MCF 10A (cell line): ENCODE measurements around the gene ACTN1. TPM values are rescaled to one million over a fixed set of nuclear protein-coding genes. Genes with fewer than 3 reads are reported as not detected.

Experiments used
- BruUV-seq: library from RNA; stranded (reverse); fragments of 400-500 nt; replicated peaks from 2 replicates; lab custom pipeline; 2021; lab: Mats Ljungman, UMichigan
- CTCF ChIA-PET: fragments of 300-600 bp; sonication (Branson Sonifier 250); formaldehyde crosslinking; extraction: SDS; loops from one replicate; lab custom pipeline; 2021; ENCODE audit warnings: antibody characterized with exemption, inconsistent platforms; lab: Yijun Ruan, JAX
- POLR2A ChIA-PET: fragments of 300-600, 350-650 bp; sonication (Branson Sonifier 250); formaldehyde crosslinking; extraction: SDS; loops from one replicate; lab custom pipeline; 2020; ENCODE audit warnings: antibody characterized with exemption, inconsistent platforms; lab: Yijun Ruan, JAX
- DNase-seq: peaks from one replicate; pipeline ENCODE4 v3.0.0-alpha.2; 2018; ENCODE audit not compliant: unreplicated experiment
- H3K27ac Mint-ChIP-seq: one replicate; pipeline ENCODE4 v1.8.0; 2022; ENCODE audit warnings: mild to moderate bottlenecking, low read depth, mixed read lengths; ENCODE audit not compliant: unreplicated experiment
- H3K27me3 Mint-ChIP-seq: one replicate; pipeline ENCODE4 v1.8.0; 2022; ENCODE audit warnings: mixed read lengths; ENCODE audit not compliant: insufficient read depth, unreplicated experiment
- H3K36me3 Mint-ChIP-seq: one replicate; pipeline ENCODE4 v1.8.0; 2022; ENCODE audit warnings: mild to moderate bottlenecking, moderate library complexity, mixed read lengths; ENCODE audit not compliant: insufficient read depth, unreplicated experiment
- H3K4me1 Mint-ChIP-seq: one replicate; pipeline ENCODE4 v1.8.0; 2022; ENCODE audit warnings: mixed read lengths; ENCODE audit not compliant: insufficient read depth, unreplicated experiment
- H3K4me3 Mint-ChIP-seq: one replicate; pipeline ENCODE4 v1.8.0; 2022; ENCODE audit warnings: mild to moderate bottlenecking, moderate library complexity, mixed read lengths; ENCODE audit not compliant: unreplicated experiment
- H3K9me3 Mint-ChIP-seq: one replicate; pipeline ENCODE4 v1.8.0; 2022; ENCODE audit warnings: mixed read lengths; ENCODE audit not compliant: unreplicated experiment
- CTCF ChIP-seq: fragments of 200-600 bp; IDR thresholded peaks from one replicate; pipeline ENCODE4 v1.8.0; 2022; ENCODE audit warnings: antibody characterized with exemption, mild to moderate bottlenecking; ENCODE audit not compliant: unreplicated experiment
- intact Hi-C: fragments of 100-400 bp; cut with micrococcal nuclease; formaldehyde crosslinking; loops from 2 replicates; pipeline ENCODE4 v1.14.1; 2022
- total RNA-seq: library from RNA; stranded (reverse); gene quantifications from 2 replicates; pipeline ENCODE4 v1.2.3, GENCODE V29; 2022

Gene ACTN1
- total RNA-seq, 1 experiment from 2014 or later, result 312 TPM

- ChIA-PET POLR2A (no interaction called here), CTCF (interaction anchor here (0.6 to 1.3 kb wide), 3 partner anchors 12 to 23 kb away, joined by 3 to 4 read pairs (median 3); no protein-coding TSS in a partner anchor)
- no peaks in the 10 kb centered on the region for H3K27me3 Mint-ChIP-seq
- intact Hi-C loops, result no loop called here
- DNase-seq, result no peak
- no TSS peak for BruUV-seq
- no peak for TF ChIP-seq CTCF
- H3K4me3 Mint-ChIP-seq, result no peak overlapping the region
- H3K4me1 Mint-ChIP-seq, result peaks cover 10% of the 10 kb centered on the region
- peaks cover 94% of the 10 kb centered on the region for H3K36me3 Mint-ChIP-seq
- H3K9me3 Mint-ChIP-seq, result no peaks in the 10 kb centered on the region
- peak overlapping the region; percentile 95 for H3K27ac Mint-ChIP-seq
Observed at GRCh38 chr14:68899033-68899603, 80.0 kb downstream of the ACTN1 start.

- Mint-ChIP-seq H3K27me3 (no peaks in the 10 kb centered on the region), H3K27ac (peak overlapping the region; percentile 95), H3K9me3 (no peaks in the 10 kb centered on the region), H3K4me3 (no peak overlapping the region), H3K36me3 (peaks cover 94% of the 10 kb centered on the region), H3K4me1 (peaks cover 10% of the 10 kb centered on the region)
- TF ChIP-seq CTCF, result no peak
- ChIA-PET CTCF (interaction anchor here (0.6 to 1.2 kb wide), 4 partner anchors 12 to 54 kb away, joined by 3 to 5 read pairs (median 4); no protein-coding TSS in a partner anchor), POLR2A (no interaction called here)
- intact Hi-C loops, result no loop called here
- DNase-seq, result no peak
- BruUV-seq, result no TSS peak
Observed at GRCh38 chr14:68898248-68899032, 80.7 kb downstream of the ACTN1 start.

GRCh38 chr14:68897559-68898155 lies 81.4 kb downstream of the ACTN1 start:
- Mint-ChIP-seq H3K27me3 (no peaks in the 10 kb centered on the region), H3K4me1 (peaks cover 10% of the 10 kb centered on the region), H3K9me3 (no peaks in the 10 kb centered on the region), H3K36me3 (peaks cover 94% of the 10 kb centered on the region), H3K27ac (peak overlapping the region; percentile 95), H3K4me3 (no peak overlapping the region)
- intact Hi-C loops, result no loop called here
- POLR2A ChIA-PET, result interaction anchor here (1.1 kb wide), 1 partner anchor 324 kb away, joined by 6 read pairs; no protein-coding TSS in a partner anchor
- TF ChIP-seq CTCF, result no peak
- no TSS peak for BruUV-seq
- CTCF ChIA-PET, result interaction anchor here (0.6 to 1.2 kb wide), 6 partner anchors 14 to 678 kb away, joined by 3 to 5 read pairs (median 4); no protein-coding TSS in a partner anchor
- no peak for DNase-seq

GRCh38 chr14:68896132-68896531 lies 83.0 kb downstream of the ACTN1 start:
- Mint-ChIP-seq H3K27ac (no peak overlapping the region), H3K36me3 (peaks cover 94% of the 10 kb centered on the region), H3K4me1 (peaks cover 10% of the 10 kb centered on the region), H3K9me3 (no peaks in the 10 kb centered on the region), H3K4me3 (no peak overlapping the region), H3K27me3 (no peaks in the 10 kb centered on the region)
- ChIA-PET POLR2A (no interaction called here), CTCF (interaction anchor here (0.6 to 1.1 kb wide), 3 partner anchors 13 to 170 kb away, joined by 3 to 4 read pairs (median 3); no protein-coding TSS in a partner anchor)
- peak; percentile 9 for TF ChIP-seq CTCF
- no peak for DNase-seq
- intact Hi-C loops, result no loop called here
- no TSS peak for BruUV-seq
